BJ (cell line): ENCODE data around the gene WWC1. TPM values are rescaled to one million over a fixed set of nuclear protein-coding genes. Genes with fewer than 3 reads are reported as not detected.

Experiments used
- CTCF ChIA-PET: fragments of 350-600 bp; formaldehyde crosslinking; extraction: SDS; loops from one replicate; lab custom pipeline; 2021; ENCODE audit warnings: antibody characterized with exemption, inconsistent platforms; lab: Yijun Ruan, JAX
- POLR2A ChIA-PET: fragments of 300-600 bp; sonication (Branson Sonifier 250); formaldehyde crosslinking; extraction: SDS; loops from one replicate; lab custom pipeline; 2021; ENCODE audit warnings: antibody characterized with exemption; lab: Charles Lee
- DNase-seq: peaks from one replicate; pipeline ENCODE4 v3.0.0-alpha.2; 2011; ENCODE audit warnings: low read depth
- H3K27me3 ChIP-seq: 2 replicates; pipeline ENCODE4 v1.6.0; 2011; ENCODE audit warnings: low read length; ENCODE audit not compliant: control insufficient read depth, insufficient read depth
- H3K36me3 ChIP-seq: 2 replicates; pipeline ENCODE4 v1.5.1; 2011; ENCODE audit warnings: low read length; ENCODE audit not compliant: control insufficient read depth, insufficient read depth
- H3K4me3 ChIP-seq: 2 replicates; pipeline ENCODE4 v1.5.1; 2011; ENCODE audit warnings: low read depth, mild to moderate bottlenecking, control low read depth, low read length
- polyA plus RNA-seq: library from polyadenylated mRNA; depleted of rRNA; stranded (reverse); fragments of >200 nt; gene quantifications from 2 replicates; pipeline ENCODE4 v1.2.3, GENCODE V29; 2011; rRNA removed
- TF ChIP-seq, protein P1 (sequence below): IDR thresholded peaks from 2 replicates; pipeline ENCODE4 v1.5.1; 2011; ENCODE audit warnings: low read depth, mild to moderate bottlenecking, control low read depth, inconsistent platforms, low read length, moderate library complexity; ENCODE audit not compliant: insufficient read depth

WWC1 gene
- polyA plus RNA-seq, 1 experiment = 1.4 TPM

- Histone ChIP-seq H3K27me3 (no peaks in the 10 kb centered on the region), H3K36me3 (peaks cover 26% of the 10 kb centered on the region), H3K4me3 (no peak overlapping the region)
- ChIA-PET CTCF (interaction anchor here (0.7 kb wide), 1 partner anchor 146 kb away, joined by 3 read pairs; no protein-coding TSS in a partner anchor), POLR2A (no interaction called here)
- DNase-seq = no peak
- TF ChIP-seq, protein P1, sequence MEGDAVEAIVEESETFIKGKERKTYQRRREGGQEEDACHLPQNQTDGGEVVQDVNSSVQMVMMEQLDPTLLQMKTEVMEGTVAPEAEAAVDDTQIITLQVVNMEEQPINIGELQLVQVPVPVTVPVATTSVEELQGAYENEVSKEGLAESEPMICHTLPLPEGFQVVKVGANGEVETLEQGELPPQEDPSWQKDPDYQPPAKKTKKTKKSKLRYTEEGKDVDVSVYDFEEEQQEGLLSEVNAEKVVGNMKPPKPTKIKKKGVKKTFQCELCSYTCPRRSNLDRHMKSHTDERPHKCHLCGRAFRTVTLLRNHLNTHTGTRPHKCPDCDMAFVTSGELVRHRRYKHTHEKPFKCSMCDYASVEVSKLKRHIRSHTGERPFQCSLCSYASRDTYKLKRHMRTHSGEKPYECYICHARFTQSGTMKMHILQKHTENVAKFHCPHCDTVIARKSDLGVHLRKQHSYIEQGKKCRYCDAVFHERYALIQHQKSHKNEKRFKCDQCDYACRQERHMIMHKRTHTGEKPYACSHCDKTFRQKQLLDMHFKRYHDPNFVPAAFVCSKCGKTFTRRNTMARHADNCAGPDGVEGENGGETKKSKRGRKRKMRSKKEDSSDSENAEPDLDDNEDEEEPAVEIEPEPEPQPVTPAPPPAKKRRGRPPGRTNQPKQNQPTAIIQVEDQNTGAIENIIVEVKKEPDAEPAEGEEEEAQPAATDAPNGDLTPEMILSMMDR = no peak
Observed at GRCh38 chr5:168494057-168494555, 202.7 kb downstream of the WWC1 start.

GRCh38 chr5:168502563-168503237 lies 211.3 kb downstream of the WWC1 start:
- TF ChIP-seq, protein P1 = no peak
- Histone ChIP-seq H3K36me3 (peaks cover 12% of the 10 kb centered on the region; the same call in 1 of the 2 replicates), H3K4me3 (no peak overlapping the region), H3K27me3 (no peaks in the 10 kb centered on the region)
- POLR2A ChIA-PET = no interaction called here
- no peak for DNase-seq
- CTCF ChIA-PET = no interaction called here

GRCh38 chr5:168513861-168514428 lies 222.5 kb downstream of the WWC1 start:
- H3K36me3 ChIP-seq = peaks cover 28% of the 10 kb centered on the region
- TF ChIP-seq, protein P1 = no peak
- CTCF ChIA-PET = no interaction called here
- H3K27me3 ChIP-seq = no peaks in the 10 kb centered on the region
- H3K4me3 ChIP-seq = no peak overlapping the region
- DNase-seq = no peak
- POLR2A ChIA-PET = no interaction called here

Other genes starting within 250 kb of the WWC1 start
- 32.2 and 74.6 TPM in 2 replicates for gene RARS1, start 194.8 kb downstream of the WWC1 start, polyA plus RNA-seq
- 0.56 and 0.61 TPM in 2 replicates for gene FBLL1, start 237.7 kb downstream of the WWC1 start, polyA plus RNA-seq